Measurements from ENCODE around the gene OR10H4. TPM values are rescaled to one million over a fixed set of nuclear protein-coding genes. Genes with fewer than 3 reads are reported as not detected.
"Not testable (repeated sequence)": the region's sequence is repeated elsewhere in the genome, so short reads cannot be mapped to it uniquely, and the experiment has no call there.

The OR10H4 gene
- total RNA-seq, 4 donors from 2014 or later: not detected

- H3K36me3 ChIP-seq: no peaks in the 10 kb centered on the region
- no peak overlapping the region for H3K27ac ChIP-seq
- no peak for TF ChIP-seq POLR2A (IDR thresholded peaks at IDR 0.05)
- TF ChIP-seq CTCF (IDR thresholded peaks at IDR 0.05): no peak
- H3K9me3 ChIP-seq: no peaks in the 10 kb centered on the region
- H3K4me3 ChIP-seq (replicated peaks in 1 of 3): no peak overlapping the region
- intact Hi-C loops (cut with DNase I): no loop called here
- H3K27me3 ChIP-seq: no peaks in the 10 kb centered on the region
- WGBS, 2 donors: 79 to 87% methylated on average over 4 of the region's 4 CpGs
- no peak for DNase-seq
- no peaks in the 10 kb centered on the region for H3K4me1 ChIP-seq
These were observed 30.5 kb downstream of the OR10H4 start for GRCh38 chr19:15979293-15979692.

- 70 to 73% methylated on average over 6 of the region's 6 CpGs for WGBS, 2 donors
These were observed 37.0 kb downstream of the OR10H4 start for GRCh38 chr19:15985831-15986230.

GRCh38 chr19:15986701-15987100, 37.9 kb downstream of the OR10H4 start:
- no peaks in the 10 kb centered on the region for H3K27me3 ChIP-seq
- H3K4me1 ChIP-seq: no peaks in the 10 kb centered on the region
- DNase-seq: no peak
- no peak overlapping the region for H3K4me3 ChIP-seq (replicated peaks in 1 of 3)
- no peaks in the 10 kb centered on the region for H3K36me3 ChIP-seq
- TF ChIP-seq CTCF (IDR thresholded peaks at IDR 0.05) (no peak), POLR2A (IDR thresholded peaks at IDR 0.05) (no peak)
- 76% methylated on average over 2 of the region's 2 CpGs for WGBS, 2 donors
- no peaks in the 10 kb centered on the region for H3K9me3 ChIP-seq
- no peak overlapping the region for H3K27ac ChIP-seq
- intact Hi-C loops (cut with DNase I): no loop called here

More at GRCh38 chr19:15985831-15986230, 37.0 kb downstream of the OR10H4 start:
- H3K4me3 ChIP-seq (replicated peaks in 1 of 3); H3K27ac ChIP-seq; H3K9me3 ChIP-seq; H3K36me3 ChIP-seq; DNase-seq; H3K4me1 ChIP-seq; intact Hi-C loops (cut with DNase I); H3K27me3 ChIP-seq: not testable (repeated sequence)

GRCh38 chr19:15989889-15990288, 41.1 kb downstream of the OR10H4 start:
- intact Hi-C loops (cut with DNase I): no loop called here

GRCh38 chr19:15991602-15992001, 42.8 kb downstream of the OR10H4 start:
- no peak for DNase-seq
- H3K4me1 ChIP-seq: no peaks in the 10 kb centered on the region
- H3K27me3 ChIP-seq: no peaks in the 10 kb centered on the region
- intact Hi-C loops (cut with DNase I): no loop called here
- no peaks in the 10 kb centered on the region for H3K9me3 ChIP-seq
- H3K4me3 ChIP-seq (replicated peaks in 1 of 3): no peak overlapping the region
- H3K27ac ChIP-seq: no peak overlapping the region
- TF ChIP-seq POLR2A (IDR thresholded peaks at IDR 0.05): no peak
- no peaks in the 10 kb centered on the region for H3K36me3 ChIP-seq

More at GRCh38 chr19:15989889-15990288, 41.1 kb downstream of the OR10H4 start:
- no peak for TF ChIP-seq CTCF (IDR thresholded peaks at IDR 0.05)
- WGBS, 2 donors: 24 to 35% methylated on average over 3 of the region's 3 CpGs
- no peak overlapping the region for H3K4me3 ChIP-seq (replicated peaks in 1 of 3)
- H3K4me1 ChIP-seq: no peaks in the 10 kb centered on the region
- no peaks in the 10 kb centered on the region for H3K27me3 ChIP-seq
- no peaks in the 10 kb centered on the region for H3K9me3 ChIP-seq
- H3K27ac ChIP-seq: no peak overlapping the region
- no peaks in the 10 kb centered on the region for H3K36me3 ChIP-seq
- DNase-seq: no peak

GRCh38 chr19:15992014-15992413, 43.2 kb downstream of the OR10H4 start:
- intact Hi-C loops (cut with DNase I): no loop called here
- no peaks in the 10 kb centered on the region for H3K27me3 ChIP-seq
- H3K4me1 ChIP-seq: no peaks in the 10 kb centered on the region
- TF ChIP-seq POLR2A (IDR thresholded peaks at IDR 0.05): no peak
- no peak for TF ChIP-seq CTCF (IDR thresholded peaks at IDR 0.05)
- H3K36me3 ChIP-seq: no peaks in the 10 kb centered on the region
- no peak overlapping the region for H3K27ac ChIP-seq
- DNase-seq: no peak
- no peaks in the 10 kb centered on the region for H3K9me3 ChIP-seq
- H3K4me3 ChIP-seq (replicated peaks in 1 of 3): no peak overlapping the region
- WGBS, 2 donors: 71 to 83% methylated on average over 5 of the region's 5 CpGs
